ENCODE results near the gene TTLL6.

GRCh38 chr17:48722915-48723422 lies 94.1 kb downstream of the TTLL6 start, which contains the start of gene PRAC2:
- TF ChIP-seq CTCF (IDR thresholded peaks at IDR 0.05; ENCODE audit: extremely low read depth in 1 of 2, insufficient read depth in 1 of 2, low read depth in 1 of 2, low read length in 2 of 2): no peak
- no peak for TF ChIP-seq EZH2 (IDR thresholded peaks at IDR 0.05; ENCODE audit: borderline replicate concordance, low read depth, low read length, severe bottlenecking)
- TF ChIP-seq POLR2A (IDR thresholded peaks at IDR 0.05; ENCODE audit: low read depth, low read length): no peak
- TF ChIP-seq POLR2AphosphoS5 (IDR thresholded peaks at IDR 0.05; ENCODE audit: insufficient read depth, low read depth, low read length): no peak
- TF ChIP-seq JUN (IDR thresholded peaks at IDR 0.05; ENCODE audit: borderline replicate concordance, insufficient read depth, insufficient read length, low read depth): no peak
- TF ChIP-seq MAX (IDR thresholded peaks at IDR 0.05; ENCODE audit: insufficient read depth, insufficient read length): no peak
- no peak for TF ChIP-seq GATA2 (IDR thresholded peaks at IDR 0.05; ENCODE audit: insufficient read depth, insufficient read length, low read depth, low read length)
